Measurements from ENCODE around the gene KIAA0319L.
"Not testable (repeated sequence)": the region's sequence is repeated elsewhere in the genome, so short reads cannot be mapped to it uniquely, and the experiment has no call there.

The KIAA0319L gene

GRCh38 chr1:35588197-35588910, 31.2 kb upstream of the KIAA0319L start:
- H3K4me1 ChIP-seq (ENCODE audit: control insufficient read depth in 1 of 2, insufficient read depth in 1 of 2, low read depth in 1 of 2, low read length in 1 of 2), result no peaks in the 10 kb centered on the region
- TF ChIP-seq, protein P1, sequence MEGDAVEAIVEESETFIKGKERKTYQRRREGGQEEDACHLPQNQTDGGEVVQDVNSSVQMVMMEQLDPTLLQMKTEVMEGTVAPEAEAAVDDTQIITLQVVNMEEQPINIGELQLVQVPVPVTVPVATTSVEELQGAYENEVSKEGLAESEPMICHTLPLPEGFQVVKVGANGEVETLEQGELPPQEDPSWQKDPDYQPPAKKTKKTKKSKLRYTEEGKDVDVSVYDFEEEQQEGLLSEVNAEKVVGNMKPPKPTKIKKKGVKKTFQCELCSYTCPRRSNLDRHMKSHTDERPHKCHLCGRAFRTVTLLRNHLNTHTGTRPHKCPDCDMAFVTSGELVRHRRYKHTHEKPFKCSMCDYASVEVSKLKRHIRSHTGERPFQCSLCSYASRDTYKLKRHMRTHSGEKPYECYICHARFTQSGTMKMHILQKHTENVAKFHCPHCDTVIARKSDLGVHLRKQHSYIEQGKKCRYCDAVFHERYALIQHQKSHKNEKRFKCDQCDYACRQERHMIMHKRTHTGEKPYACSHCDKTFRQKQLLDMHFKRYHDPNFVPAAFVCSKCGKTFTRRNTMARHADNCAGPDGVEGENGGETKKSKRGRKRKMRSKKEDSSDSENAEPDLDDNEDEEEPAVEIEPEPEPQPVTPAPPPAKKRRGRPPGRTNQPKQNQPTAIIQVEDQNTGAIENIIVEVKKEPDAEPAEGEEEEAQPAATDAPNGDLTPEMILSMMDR (IDR thresholded peaks at IDR 0.05), result no peak
- peaks cover 36% of the 10 kb centered on the region for H3K36me3 ChIP-seq
- H3K27me3 ChIP-seq, result no peaks in the 10 kb centered on the region
- H3K4me3 ChIP-seq (ENCODE audit: low read depth in 1 of 2, low read length in 1 of 2), result no peak overlapping the region
- H3K27ac ChIP-seq, result no peak overlapping the region
- H3K9me3 ChIP-seq, result no peaks in the 10 kb centered on the region

- TF ChIP-seq, protein P1 (IDR thresholded peaks at IDR 0.05), result no peak
- Histone ChIP-seq H3K4me1 (ENCODE audit: control insufficient read depth in 1 of 2, insufficient read depth in 1 of 2, low read depth in 1 of 2, low read length in 1 of 2) (no peaks in the 10 kb centered on the region), H3K9me3 (no peaks in the 10 kb centered on the region), H3K4me3 (ENCODE audit: low read depth in 1 of 2, low read length in 1 of 2) (no peak overlapping the region), H3K36me3 (peaks cover 30% of the 10 kb centered on the region), H3K27ac (no peak overlapping the region), H3K27me3 (no peaks in the 10 kb centered on the region)
Measured at GRCh38 chr1:35587736-35588135, 30.5 kb upstream of the KIAA0319L start.

- Histone ChIP-seq H3K27ac (no peak overlapping the region), H3K4me1 (ENCODE audit: control insufficient read depth in 1 of 2, insufficient read depth in 1 of 2, low read depth in 1 of 2, low read length in 1 of 2) (no peaks in the 10 kb centered on the region), H3K36me3 (peaks cover 23% of the 10 kb centered on the region), H3K27me3 (no peaks in the 10 kb centered on the region), H3K4me3 (ENCODE audit: low read depth in 1 of 2, low read length in 1 of 2) (no peak overlapping the region), H3K9me3 (no peaks in the 10 kb centered on the region)
- TF ChIP-seq, protein P1 (IDR thresholded peaks at IDR 0.05), result no peak
Measured at GRCh38 chr1:35586808-35587207, 29.6 kb upstream of the KIAA0319L start.

DNA sequence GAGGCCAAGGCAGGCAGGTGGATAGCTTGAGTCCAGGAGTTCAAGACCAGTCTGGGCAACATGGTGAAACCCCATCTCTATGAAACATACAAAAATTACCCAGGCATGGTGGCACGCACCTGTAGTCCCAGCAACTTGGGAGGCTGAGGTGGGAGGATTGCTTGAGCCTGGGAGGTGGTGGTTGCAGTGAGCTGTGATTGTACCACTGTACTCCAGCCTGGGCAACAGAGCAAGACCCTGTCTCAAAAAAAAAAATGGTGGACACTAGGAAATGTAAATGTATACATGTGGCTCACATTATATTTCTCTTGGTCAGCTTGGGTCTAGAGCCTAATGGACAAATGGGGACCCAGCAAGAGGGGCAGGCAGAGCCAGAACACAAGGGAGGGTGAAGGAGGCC, 28.6 kb upstream of the KIAA0319L start:
- H3K4me3 ChIP-seq (ENCODE audit: low read depth in 1 of 2, low read length in 1 of 2); H3K9me3 ChIP-seq; H3K4me1 ChIP-seq (ENCODE audit: control insufficient read depth in 1 of 2, insufficient read depth in 1 of 2, low read depth in 1 of 2, low read length in 1 of 2); H3K27me3 ChIP-seq; H3K27ac ChIP-seq: not testable (repeated sequence)
- H3K36me3 ChIP-seq, result peaks cover 13% of the 10 kb centered on the region

DNA sequence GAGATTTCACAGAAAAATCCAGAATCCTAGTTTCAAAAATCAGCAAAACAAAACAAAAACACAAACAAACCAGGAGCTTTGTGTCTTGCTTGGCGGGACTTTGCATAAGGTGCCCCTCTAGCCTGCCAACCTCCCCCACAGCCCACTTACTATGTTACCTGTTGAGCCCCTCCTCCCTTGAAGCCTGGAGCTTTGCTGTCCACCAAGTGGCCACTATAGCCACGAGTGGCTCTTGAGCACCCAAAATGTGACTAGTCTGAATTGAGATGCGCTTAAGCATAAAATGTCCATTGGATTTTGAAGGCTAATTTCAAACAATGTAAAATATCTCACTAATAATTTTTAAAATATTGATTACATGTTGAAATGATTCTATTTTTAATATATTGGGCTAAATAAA, 28.1 kb upstream of the KIAA0319L start:
- H3K4me3 ChIP-seq (ENCODE audit: low read depth in 1 of 2, low read length in 1 of 2), result no peak overlapping the region
- TF ChIP-seq, protein P1 (IDR thresholded peaks at IDR 0.05), result no peak
- no peaks in the 10 kb centered on the region for H3K4me1 ChIP-seq (ENCODE audit: control insufficient read depth in 1 of 2, insufficient read depth in 1 of 2, low read depth in 1 of 2, low read length in 1 of 2)

DNA sequence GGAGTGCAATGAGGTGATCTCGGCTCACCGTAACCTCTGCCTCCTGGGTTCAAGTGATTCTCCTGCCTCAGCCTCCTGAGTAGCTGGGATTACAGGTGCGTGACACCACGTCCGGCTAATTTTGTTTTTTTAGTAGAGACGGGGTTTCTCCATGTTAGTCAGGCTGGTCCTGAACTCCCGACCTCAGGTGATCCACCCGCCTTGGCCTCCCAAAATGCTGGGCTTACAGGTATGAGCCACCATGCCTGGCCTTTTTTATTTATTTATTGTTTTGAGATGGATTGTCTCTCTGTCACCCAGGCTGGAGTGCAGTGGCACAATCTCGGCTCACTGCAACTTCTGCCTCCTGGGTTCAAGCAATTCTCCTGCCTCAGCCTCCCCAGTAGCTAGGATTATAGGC, 24.4 kb upstream of the KIAA0319L start:
- not testable (repeated sequence) for H3K27ac ChIP-seq; H3K4me3 ChIP-seq (ENCODE audit: low read depth in 1 of 2, low read length in 1 of 2); H3K36me3 ChIP-seq; H3K27me3 ChIP-seq; H3K9me3 ChIP-seq
- peaks cover 12 to 13% of the 10 kb centered on the region in 2 experiments for H3K4me1 ChIP-seq (ENCODE audit: control insufficient read depth in 1 of 2, insufficient read depth in 1 of 2, low read depth in 1 of 2, low read length in 1 of 2)

More for the DNA sequence above, 28.1 kb upstream of the KIAA0319L start:
- H3K9me3 ChIP-seq, result no peaks in the 10 kb centered on the region
- H3K27me3 ChIP-seq, result no peaks in the 10 kb centered on the region
- H3K27ac ChIP-seq, result no peak overlapping the region
- H3K36me3 ChIP-seq, result peaks cover 8% of the 10 kb centered on the region

All from neutrophil (primary cell).